ENCODE results near the gene MAGEB6B. TPM values are rescaled to one million over a fixed set of nuclear protein-coding genes. Genes with fewer than 3 reads are reported as not detected.
"Not testable (repeated sequence)": the region's sequence is repeated elsewhere in the genome, so short reads cannot be mapped to it uniquely, and the experiment has no call there.

MAGEB6B gene
- total RNA-seq, result not detected

- no peak for DNase-seq (ENCODE audit: low spot score)
Observed at GRCh38 chrX:26160301-26160700, at the start of gene MAGEB6B. TSS of gene MAGEB6B (plus strand) at chrX:26160601. CDS start at chrX:26160601, 0 bp downstream.

GRCh38 chrX:26138274-26138673 is 22.1 kb upstream of the MAGEB6B start, which contains the start of gene MAGEB18:
TSS of gene MAGEB18 (plus strand) at chrX:26138343. CDS start at chrX:26138986, 643 bp downstream.
- DNase-seq (ENCODE audit: low spot score), result no peak

GRCh38 chrX:26146024-26146423 is 14.4 kb upstream of the MAGEB6B start:
- no peak for DNase-seq (ENCODE audit: low spot score)

- DNase-seq (ENCODE audit: low spot score), result no peak
Observed at GRCh38 chrX:26192204-26192603, 31.8 kb downstream of the MAGEB6B start, which contains the start of gene MAGEB6. TSS of gene MAGEB6 (plus strand) at chrX:26192440. CDS start at chrX:26193847, 1,407 bp downstream.

GRCh38 chrX:26203561-26203960 is 43.2 kb downstream of the MAGEB6B start:
- no peak for DNase-seq (ENCODE audit: low spot score)

GRCh38 chrX:26204717-26205116 is 44.3 kb downstream of the MAGEB6B start:
- not testable (repeated sequence) for DNase-seq (ENCODE audit: low spot score)

- DNase-seq (ENCODE audit: low spot score), result no peak
Observed at GRCh38 chrX:26208012-26208411, 47.6 kb downstream of the MAGEB6B start.

Other genes with a start within 250 kb of the MAGEB6B start
- gene MAGEB18, start 22.3 kb upstream of the MAGEB6B start, total RNA-seq, result not detected
- not detected for gene MAGEB6, start 31.8 kb downstream of the MAGEB6B start, total RNA-seq
- not detected for gene MAGEB5, start 55.6 kb downstream of the MAGEB6B start, total RNA-seq

Measured in ureter (tissue), 1 donor.